Fibroblast of lung (primary cell): Measurements from ENCODE around the gene CDH4. TPM values are rescaled to one million over a fixed set of nuclear protein-coding genes. Genes with fewer than 3 reads are reported as not detected.

Experiments used
- DNase-seq, 2 donors: peaks; one replicate each; pipeline versions ENCODE4 v3.0.0 to v3.0.0-alpha.2; 2010; ENCODE audit warnings: low read depth in 2 of 2
- H2AFZ ChIP-seq: 2 replicates; pipeline ENCODE4 v1.5.1; 2012; ENCODE audit warnings: low read length, control low read depth, inconsistent platforms
- H3K27ac ChIP-seq: 2 replicates; pipeline ENCODE4 v1.5.1; 2011; ENCODE audit warnings: low read length, control low read depth; ENCODE audit not compliant: insufficient read depth
- H3K27me3 ChIP-seq: 2 replicates; pipeline ENCODE4 v1.5.1; 2011; ENCODE audit warnings: mild to moderate bottlenecking, low read length; ENCODE audit not compliant: control insufficient read depth, insufficient read depth
- H3K36me3 ChIP-seq: 2 replicates; pipeline ENCODE4 v1.5.1; 2011; ENCODE audit warnings: low read length; ENCODE audit not compliant: control insufficient read depth, insufficient read depth
- H3K4me1 ChIP-seq: 2 replicates; pipeline ENCODE4 v1.5.1; 2011; ENCODE audit warnings: low read length; ENCODE audit not compliant: control insufficient read depth, insufficient read depth; ENCODE audit errors: extremely low read depth
- H3K4me2 ChIP-seq: 2 replicates; pipeline ENCODE4 v1.5.1; 2011; ENCODE audit warnings: low read length, control low read depth; ENCODE audit not compliant: insufficient read depth; ENCODE audit errors: extremely low read depth
- H3K4me3 ChIP-seq, 4 experiments: fragments of 200-600 bp in 1 of 4; sonication (generic) in 1 of 4; replicated peaks in 1 of 4; 2 replicates each; pipeline ENCODE4 v1.5.1; 2011 to 2016; ENCODE audit warnings: low read length in 4 of 4, low read depth in 3 of 4, mild to moderate bottlenecking in 3 of 4, control low read depth in 2 of 4, inconsistent platforms in 1 of 4, mixed read lengths in 1 of 4; ENCODE audit not compliant: insufficient read depth in 1 of 4; ENCODE audit errors: control extremely low read depth in 1 of 4
- H3K79me2 ChIP-seq: 2 replicates; pipeline ENCODE4 v1.5.1; 2012; ENCODE audit warnings: mild to moderate bottlenecking, low read length, inconsistent platforms; ENCODE audit not compliant: control insufficient read depth, insufficient read depth
- H3K9ac ChIP-seq: 2 replicates; pipeline ENCODE4 v1.5.1; 2011; ENCODE audit warnings: mild to moderate bottlenecking, low read length, control low read depth; ENCODE audit not compliant: insufficient read depth
- H3K9me3 ChIP-seq: 2 replicates; pipeline ENCODE4 v1.5.1; 2012; ENCODE audit warnings: low read depth, low read length; ENCODE audit not compliant: control insufficient read depth, insufficient read depth
- H4K20me1 ChIP-seq: 2 replicates; pipeline ENCODE4 v1.5.1; 2011; ENCODE audit warnings: low read length; ENCODE audit not compliant: control insufficient read depth, insufficient read depth; ENCODE audit errors: extremely low read depth
- CTCF ChIP-seq, 2 donors: IDR thresholded peaks in 1 of 2; conservative IDR thresholded peaks in 1 of 2; 1 replicate in 1 of 2; 2 replicates in 1 of 2; pipeline ENCODE4 v1.5.1; 2011 to 2012; ENCODE audit warnings: low read length in 2 of 2, control low read depth in 1 of 2, inconsistent platforms in 1 of 2, low read depth in 1 of 2, mild to moderate bottlenecking in 1 of 2
- EZH2 ChIP-seq: IDR thresholded peaks from 2 replicates; pipeline ENCODE4 v1.5.1; 2012; ENCODE audit warnings: low read length, control low read depth, mild to moderate bottlenecking; ENCODE audit errors: missing control alignments
- polyA plus RNA-seq, 2 donors: library from polyadenylated mRNA; depleted of rRNA in 1 of 2; stranded (reverse) in 1 of 2; unstranded in 1 of 2; fragments of >200 nt; gene quantifications; 2 replicates each; pipeline ENCODE4 v1.2.1, GENCODE V29; 2011 to 2012; ENCODE audit warnings: missing spikeins in 1 of 2
- total RNA-seq: library from RNA; depleted of rRNA; stranded (reverse); fragments of >200 nt; gene quantifications from 2 replicates; pipeline ENCODE4 v1.2.1, GENCODE V29; 2014

The CDH4 gene
- total and polyA plus RNA-seq, 2 donors (not counting 1 experiment from before 2014, with no cell fraction given) = 4.8 to 6.8 TPM

- no peak overlapping the region for H3K9ac ChIP-seq
- DNase-seq = no peak
- H3K36me3 ChIP-seq = no peaks in the 10 kb centered on the region
- no peaks in the 10 kb centered on the region for H3K9me3 ChIP-seq
- no peak for TF ChIP-seq EZH2
- no peak for TF ChIP-seq CTCF (conservative IDR thresholded peaks at IDR 0.05 in 1 of 2, IDR thresholded peaks at IDR 0.05 in 1 of 2; ENCODE audit: low read depth in 1 of 2, low read length in 2 of 2)
- H3K79me2 ChIP-seq = no peaks in the 10 kb centered on the region
- no peak overlapping the region for H3K27ac ChIP-seq
- no peak overlapping the region for H3K4me3 ChIP-seq
- H4K20me1 ChIP-seq = no peaks in the 10 kb centered on the region
- H3K27me3 ChIP-seq = no peaks in the 10 kb centered on the region
- H3K4me1 ChIP-seq = no peaks in the 10 kb centered on the region
- no peak overlapping the region for H3K4me2 ChIP-seq
- H2AFZ ChIP-seq = no peak overlapping the region
Observed at GRCh38 chr20:61508301-61509096, 256.4 kb downstream of the CDH4 start.

GRCh38 chr20:61510778-61511330 is 258.8 kb downstream of the CDH4 start:
- no peak overlapping the region for H3K4me3 ChIP-seq
- no peaks in the 10 kb centered on the region for H3K27me3 ChIP-seq
- TF ChIP-seq CTCF (conservative IDR thresholded peaks at IDR 0.05 in 1 of 2, IDR thresholded peaks at IDR 0.05 in 1 of 2; ENCODE audit: low read depth in 1 of 2, low read length in 2 of 2) (no peak), EZH2 (no peak)
- no peak overlapping the region for H2AFZ ChIP-seq
- H3K79me2 ChIP-seq = no peaks in the 10 kb centered on the region
- no peaks in the 10 kb centered on the region for H3K4me1 ChIP-seq
- H3K36me3 ChIP-seq = no peaks in the 10 kb centered on the region
- H4K20me1 ChIP-seq = no peaks in the 10 kb centered on the region
- DNase-seq = no peak
- no peak overlapping the region for H3K9ac ChIP-seq
- H3K27ac ChIP-seq = no peak overlapping the region
- H3K9me3 ChIP-seq = no peaks in the 10 kb centered on the region
- H3K4me2 ChIP-seq = no peak overlapping the region

GRCh38 chr20:61512475-61512874 is 260.4 kb downstream of the CDH4 start:
- no peaks in the 10 kb centered on the region for H3K79me2 ChIP-seq
- no peak for DNase-seq
- no peak overlapping the region for H3K9ac ChIP-seq
- H3K4me1 ChIP-seq = peaks cover 10% of the 10 kb centered on the region
- H3K27ac ChIP-seq = no peak overlapping the region
- H3K27me3 ChIP-seq = no peaks in the 10 kb centered on the region
- no peak overlapping the region for H3K4me2 ChIP-seq
- H4K20me1 ChIP-seq = no peaks in the 10 kb centered on the region
- no peaks in the 10 kb centered on the region for H3K9me3 ChIP-seq
- TF ChIP-seq EZH2 (no peak), CTCF (conservative IDR thresholded peaks at IDR 0.05 in 1 of 2, IDR thresholded peaks at IDR 0.05 in 1 of 2; ENCODE audit: low read depth in 1 of 2, low read length in 2 of 2) (no peak)
- no peak overlapping the region for H3K4me3 ChIP-seq
- no peaks in the 10 kb centered on the region for H3K36me3 ChIP-seq
- no peak overlapping the region for H2AFZ ChIP-seq
